ENCODE measurements around the gene TSPAN18. TPM values are rescaled to one million over a fixed set of nuclear protein-coding genes. Genes with fewer than 3 reads are reported as not detected.

TSPAN18 gene
- total RNA-seq, 1 experiment from 2014 or later = 21.3 TPM

- no peak for ATAC-seq
- Histone ChIP-seq H3K9me3 (ENCODE audit: control insufficient read depth, insufficient read depth, low read depth, low read length) (no peaks in the 10 kb centered on the region), H3K27me3 (ENCODE audit: control insufficient read depth, insufficient read depth, low read length) (peaks cover 2% of the 10 kb centered on the region; the same call in 1 of the 2 replicates), H3K27ac (ENCODE audit: low read length) (no peak overlapping the region), H3K36me3 (ENCODE audit: control insufficient read depth, insufficient read depth, low read length) (no peaks in the 10 kb centered on the region), H3K4me3 (ENCODE audit: low read depth in 2 of 2, low read length in 2 of 2) (no peak overlapping the region), H3K4me1 (ENCODE audit: control insufficient read depth, insufficient read depth, low read length) (no peaks in the 10 kb centered on the region)
- BruUV-seq (replicated peaks) = no TSS peak
- no peak for TF ChIP-seq CTCF (IDR thresholded peaks at IDR 0.05)
- TF ChIP-seq SIN3A (IDR thresholded peaks at IDR 0.05; ENCODE audit: borderline replicate concordance, insufficient read depth, low read depth, low read length) = no peak
- no peak for TF ChIP-seq TCF7L2 (IDR thresholded peaks at IDR 0.05; ENCODE audit: low read depth, low read length)
- no peak for TF ChIP-seq POLR2AphosphoS5 (IDR thresholded peaks at IDR 0.05; ENCODE audit: low read depth, low read length)
- TF ChIP-seq REST (IDR thresholded peaks at IDR 0.05; ENCODE audit: insufficient read depth in 1 of 2, low read depth in 2 of 2, low read length in 1 of 2) = no peak
- ChIA-PET POLR2A (no interaction called here), CTCF (no interaction called here)
- DNase-seq (ENCODE audit: low read depth, low spot score) = no peak
- in situ Hi-C loops (cut with HindIII; ENCODE audit: low pct_unique_long_range_greater_than_20kb, low sequenced_read_pairs) (no loop called here), intact Hi-C loops (cut with micrococcal nuclease; ENCODE audit: unreplicated experiment) (no loop called here)
Measured at GRCh38 chr11:44695169-44695833, 31.5 kb upstream of the TSPAN18 start.

- POLR2A ChIA-PET = interaction anchor here (0.7 kb wide), 1 partner anchor 191 kb away, joined by 3 read pairs; no protein-coding TSS in a partner anchor
- CTCF ChIA-PET = interaction anchor here (0.7 kb wide), 1 partner anchor 436 kb away, joined by 9 read pairs; no protein-coding TSS in a partner anchor
- Histone ChIP-seq H3K9me3 (ENCODE audit: control insufficient read depth, insufficient read depth, low read depth, low read length) (no peaks in the 10 kb centered on the region), H3K4me1 (ENCODE audit: control insufficient read depth, insufficient read depth, low read length) (no peaks in the 10 kb centered on the region), H3K27ac (ENCODE audit: low read length) (no peak overlapping the region), H3K4me3 (ENCODE audit: low read depth in 2 of 2, low read length in 2 of 2) (no peak overlapping the region), H3K27me3 (ENCODE audit: control insufficient read depth, insufficient read depth, low read length) (peaks cover 2% of the 10 kb centered on the region; the same call in 1 of the 2 replicates), H3K36me3 (ENCODE audit: control insufficient read depth, insufficient read depth, low read length) (no peaks in the 10 kb centered on the region)
- BruUV-seq (replicated peaks) = no TSS peak
- DNase-seq (ENCODE audit: low read depth, low spot score) = no peak
- in situ Hi-C loops (cut with HindIII; ENCODE audit: low pct_unique_long_range_greater_than_20kb, low sequenced_read_pairs) (no loop called here), intact Hi-C loops (cut with micrococcal nuclease; ENCODE audit: unreplicated experiment) (no loop called here)
- TF ChIP-seq TCF7L2 (IDR thresholded peaks at IDR 0.05; ENCODE audit: low read depth, low read length) (no peak), POLR2AphosphoS5 (IDR thresholded peaks at IDR 0.05; ENCODE audit: low read depth, low read length) (no peak), CTCF (IDR thresholded peaks at IDR 0.05) (no peak), SIN3A (IDR thresholded peaks at IDR 0.05; ENCODE audit: borderline replicate concordance, insufficient read depth, low read depth, low read length) (no peak), REST (IDR thresholded peaks at IDR 0.05; ENCODE audit: insufficient read depth in 1 of 2, low read depth in 2 of 2, low read length in 1 of 2) (no peak)
- ATAC-seq = no peak
Measured at GRCh38 chr11:44698252-44698912, 28.4 kb upstream of the TSPAN18 start.

Data from Panc1 (cell line).